Keratinocyte (primary cell): ENCODE data around the gene ERC2. TPM values are rescaled to one million over a fixed set of nuclear protein-coding genes. Genes with fewer than 3 reads are reported as not detected.

Experiments used
- DNase-seq: peaks from one replicate; pipeline ENCODE4 v3.0.0-alpha.2; 2011; ENCODE audit warnings: low read depth, missing footprints, low spot score
- FAIRE-seq: peaks from 2 replicates; lab custom pipeline; 2011; peaks lifted over from hg19 to GRCh38; lab: Jason Lieb, UNC
- H2AFZ ChIP-seq: 2 replicates; pipeline ENCODE4 v1.6.0; 2012; ENCODE audit warnings: low read length, control low read depth, inconsistent platforms; ENCODE audit not compliant: control insufficient read depth
- H3K27ac ChIP-seq: 2 replicates; pipeline ENCODE4 v1.5.1; 2011; ENCODE audit warnings: low read length; ENCODE audit not compliant: control insufficient read depth, insufficient read depth
- H3K27me3 ChIP-seq: 3 replicates; pipeline ENCODE4 v1.6.0; 2011; ENCODE audit warnings: low read length; ENCODE audit not compliant: control insufficient read depth, insufficient read depth; ENCODE audit errors: extremely low read depth
- H3K36me3 ChIP-seq, 2 experiments: 2 replicates in 1 of 2; 3 replicates in 1 of 2; pipeline ENCODE4 v1.5.1; 2011; ENCODE audit warnings: low read length in 2 of 2, mild to moderate bottlenecking in 1 of 2; ENCODE audit not compliant: control insufficient read depth in 2 of 2, insufficient read depth in 2 of 2; ENCODE audit errors: extremely low read depth in 1 of 2
- H3K4me1 ChIP-seq: 3 replicates; pipeline ENCODE4 v1.5.1; 2011; ENCODE audit warnings: low read length; ENCODE audit not compliant: control insufficient read depth, insufficient read depth; ENCODE audit errors: extremely low read depth
- H3K4me2 ChIP-seq: 3 replicates; pipeline ENCODE4 v1.6.0; 2011; ENCODE audit warnings: low read depth, low read length; ENCODE audit not compliant: control insufficient read depth, insufficient read depth; ENCODE audit errors: extremely low read depth
- H3K4me3 ChIP-seq, 3 experiments: fragments of 200-600 bp in 1 of 3; sonication (generic) in 1 of 3; 2 replicates in 2 of 3; 3 replicates in 1 of 3; pipeline ENCODE4 v1.5.1; 2011 to 2016; ENCODE audit warnings: low read length in 3 of 3, mild to moderate bottlenecking in 3 of 3, control low read depth in 2 of 3, inconsistent platforms in 1 of 3, low read depth in 1 of 3, mixed read lengths in 1 of 3, mixed run types in 1 of 3, moderate library complexity in 1 of 3; ENCODE audit not compliant: control insufficient read depth in 2 of 3, insufficient read depth in 2 of 3; ENCODE audit errors: extremely low read depth in 1 of 3
- H3K79me2 ChIP-seq: 2 replicates; pipeline ENCODE4 v1.6.0; 2012; ENCODE audit warnings: low read length; ENCODE audit not compliant: control insufficient read depth, insufficient read depth
- H3K9ac ChIP-seq: 3 replicates; pipeline ENCODE4 v1.6.0; 2011; ENCODE audit warnings: low read length; ENCODE audit not compliant: control insufficient read depth, insufficient read depth; ENCODE audit errors: extremely low read depth
- H3K9me1 ChIP-seq: 3 replicates; pipeline ENCODE4 v1.6.0; 2011; ENCODE audit warnings: low read length; ENCODE audit not compliant: control insufficient read depth, insufficient read depth; ENCODE audit errors: extremely low read depth
- H3K9me3 ChIP-seq: 2 replicates; pipeline ENCODE4 v1.5.1; 2012; ENCODE audit warnings: low read depth, low read length; ENCODE audit not compliant: control insufficient read depth
- H4K20me1 ChIP-seq: 3 replicates; pipeline ENCODE4 v1.6.0; 2011; ENCODE audit warnings: low read length; ENCODE audit not compliant: control insufficient read depth, insufficient read depth; ENCODE audit errors: extremely low read depth
- CTCF ChIP-seq, 3 experiments: IDR thresholded peaks in 1 of 3; conservative IDR thresholded peaks in 1 of 3; optimal IDR thresholded peaks in 1 of 3; 2 replicates in 2 of 3; 3 replicates in 1 of 3; pipeline versions ENCODE3 to v1.5.1; 2011; ENCODE audit warnings: low read length in 3 of 3, mild to moderate bottlenecking in 3 of 3, moderate library complexity in 2 of 3, control low read depth in 1 of 3, inconsistent platforms in 1 of 3; ENCODE audit not compliant: insufficient read depth in 2 of 3; ENCODE audit errors: extremely low read depth in 1 of 3
- EZH2 ChIP-seq: IDR thresholded peaks from one replicate; pipeline ENCODE4 v1.6.1; 2012; ENCODE audit warnings: inconsistent platforms, mild to moderate bottlenecking, low read length, moderate library complexity
- dilution Hi-C: fragments of 300-500 bp; cut with MboI; formaldehyde crosslinking; loops from one replicate; pipeline ENCODE4 v1.7.0; 2020; ENCODE audit warnings: low sequenced_read_pairs; ENCODE audit not compliant: extremely low pct_ligation_motif_present
- polyA plus RNA-seq, 5 experiments: library from polyadenylated mRNA; depleted of rRNA in 3 of 5; stranded (reverse) in 3 of 5; stranded (forward) in 1 of 5; unstranded in 1 of 5; fragments of >200 nt; gene quantifications; 1 replicate in 1 of 5; 2 replicates in 3 of 5; 3 replicates in 1 of 5; pipeline versions ENCODE4 v1.2.1 to v1.2.3, GENCODE V29; 2011 to 2012; ENCODE audit warnings: missing spikeins in 2 of 5, low read depth in 1 of 5, low replicate concordance in 1 of 5

ERC2 gene
- polyA plus RNA-seq, 1 donor (not counting 4 experiments of a cell fraction or from before 2014, with no cell fraction given) = 0.08 TPM

- Histone ChIP-seq H3K9me3 (no peaks in the 10 kb centered on the region), H3K4me3 (no peak overlapping the region), H3K79me2 (no peaks in the 10 kb centered on the region), H3K36me3 (no peaks in the 10 kb centered on the region), H3K4me2 (no peak overlapping the region), H4K20me1 (no peaks in the 10 kb centered on the region), H3K27me3 (no peaks in the 10 kb centered on the region), H3K27ac (no peak overlapping the region), H3K4me1 (no peaks in the 10 kb centered on the region), H2AFZ (no peak overlapping the region), H3K9ac (no peak overlapping the region), H3K9me1 (no peaks in the 10 kb centered on the region)
- TF ChIP-seq CTCF (optimal IDR thresholded peaks at IDR 0.05 in 1 of 3, IDR thresholded peaks at IDR 0.05 in 1 of 3, conservative IDR thresholded peaks at IDR 0.05 in 1 of 3; ENCODE audit: extremely low read depth in 1 of 3, insufficient read depth in 2 of 3, low read length in 3 of 3) (no peak), EZH2 (no peak)
- dilution Hi-C loops = no loop called here
- FAIRE-seq = no peak
- no peak for DNase-seq
Measured at GRCh38 chr3:55860049-55860721, 608.1 kb downstream of the ERC2 start.

- Histone ChIP-seq H3K27ac (no peak overlapping the region), H3K9me1 (no peaks in the 10 kb centered on the region), H3K27me3 (no peaks in the 10 kb centered on the region), H2AFZ (no peak overlapping the region), H3K4me3 (no peak overlapping the region), H3K79me2 (no peaks in the 10 kb centered on the region), H3K9ac (no peak overlapping the region), H3K36me3 (no peaks in the 10 kb centered on the region), H3K4me2 (no peak overlapping the region), H3K4me1 (no peaks in the 10 kb centered on the region), H3K9me3 (no peaks in the 10 kb centered on the region), H4K20me1 (no peaks in the 10 kb centered on the region)
- no peak for FAIRE-seq
- no peak for DNase-seq
- TF ChIP-seq CTCF (optimal IDR thresholded peaks at IDR 0.05 in 1 of 3, IDR thresholded peaks at IDR 0.05 in 1 of 3, conservative IDR thresholded peaks at IDR 0.05 in 1 of 3; ENCODE audit: extremely low read depth in 1 of 3, insufficient read depth in 2 of 3, low read length in 3 of 3) (no peak), EZH2 (no peak)
- dilution Hi-C loops = no loop called here
Measured at GRCh38 chr3:55859305-55859704, 609.0 kb downstream of the ERC2 start.
